ENCODE data around the gene COX14. TPM values are rescaled to one million over a fixed set of nuclear protein-coding genes. Genes with fewer than 3 reads are reported as not detected.
A peak's percentile ranks its signal among the peaks of the same experiment; 100 is the strongest.

COX14 gene
- total RNA-seq, 1 donor from 2014 or later = 49.7 TPM

DNA sequence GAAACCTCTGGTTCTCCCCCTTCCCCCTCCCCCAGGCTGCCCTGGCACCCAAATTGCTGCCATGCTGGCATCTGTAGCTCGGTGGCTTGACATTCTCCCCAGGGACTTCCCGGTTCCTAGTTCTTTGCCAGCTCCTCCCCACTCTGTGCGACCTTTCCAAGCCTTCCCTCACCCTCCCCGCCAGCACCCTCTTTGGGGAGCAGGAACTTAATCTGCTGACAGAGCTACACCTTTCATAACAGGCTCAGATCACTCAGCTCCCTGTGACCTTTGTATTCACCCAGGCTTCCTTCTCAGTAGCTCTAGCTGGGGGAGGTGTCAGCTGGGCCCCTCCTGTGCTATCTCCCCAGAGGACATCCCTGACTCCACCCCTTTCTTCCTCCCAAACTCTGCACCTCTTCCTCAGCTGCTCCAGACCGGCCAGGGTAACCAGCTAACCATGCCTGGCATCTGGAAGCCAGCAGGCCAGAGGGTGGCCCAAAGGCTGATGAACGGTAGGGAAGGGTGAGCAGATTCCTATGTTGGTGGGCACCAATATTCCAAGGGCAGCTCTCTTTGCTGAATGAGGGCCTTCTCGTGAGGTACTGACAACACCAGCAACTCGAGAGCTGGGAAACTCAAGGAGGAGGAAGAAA lies 1.8 kb upstream of the COX14 start:
- H3K27me3 ChIP-seq (ENCODE audit: insufficient read depth, low read length) = no peaks in the 10 kb centered on the region
- no peak for DNase-seq (ENCODE audit: low read depth)
- peaks cover 10% of the 10 kb centered on the region for H3K4me1 ChIP-seq (ENCODE audit: insufficient read depth, low read length)
- Mint-ChIP-seq H3K27me3 (ENCODE audit: low read depth, unreplicated experiment) (peaks cover 6% of the 10 kb centered on the region), H3K4me3 (ENCODE audit: unreplicated experiment) (peak overlapping the region; percentile 34), H3K36me3 (ENCODE audit: low read depth, unreplicated experiment) (peaks cover 9% of the 10 kb centered on the region), H3K27ac (ENCODE audit: unreplicated experiment) (peak overlapping the region; percentile 90), H3K4me1 (ENCODE audit: low read depth, unreplicated experiment) (peaks cover 21% of the 10 kb centered on the region), H3K9me3 (ENCODE audit: unreplicated experiment) (no peaks in the 10 kb centered on the region)
- no peak overlapping the region for H3K4me2 ChIP-seq (ENCODE audit: low read length)
- H3K9me3 ChIP-seq (ENCODE audit: insufficient read depth, low read depth, low read length) = no peaks in the 10 kb centered on the region
- peak overlapping the region; percentile 92 for H2AFZ ChIP-seq (ENCODE audit: low read depth, low read length)
- no peaks in the 10 kb centered on the region for H3K36me3 ChIP-seq (ENCODE audit: insufficient read depth, low read length)
- H3K4me3 ChIP-seq (ENCODE audit: insufficient read depth, low read depth, low read length) = no peak overlapping the region
- no peak overlapping the region for H3K27ac ChIP-seq (ENCODE audit: low read depth, low read length)
- FAIRE-seq = no peak
- TF ChIP-seq, protein P1, sequence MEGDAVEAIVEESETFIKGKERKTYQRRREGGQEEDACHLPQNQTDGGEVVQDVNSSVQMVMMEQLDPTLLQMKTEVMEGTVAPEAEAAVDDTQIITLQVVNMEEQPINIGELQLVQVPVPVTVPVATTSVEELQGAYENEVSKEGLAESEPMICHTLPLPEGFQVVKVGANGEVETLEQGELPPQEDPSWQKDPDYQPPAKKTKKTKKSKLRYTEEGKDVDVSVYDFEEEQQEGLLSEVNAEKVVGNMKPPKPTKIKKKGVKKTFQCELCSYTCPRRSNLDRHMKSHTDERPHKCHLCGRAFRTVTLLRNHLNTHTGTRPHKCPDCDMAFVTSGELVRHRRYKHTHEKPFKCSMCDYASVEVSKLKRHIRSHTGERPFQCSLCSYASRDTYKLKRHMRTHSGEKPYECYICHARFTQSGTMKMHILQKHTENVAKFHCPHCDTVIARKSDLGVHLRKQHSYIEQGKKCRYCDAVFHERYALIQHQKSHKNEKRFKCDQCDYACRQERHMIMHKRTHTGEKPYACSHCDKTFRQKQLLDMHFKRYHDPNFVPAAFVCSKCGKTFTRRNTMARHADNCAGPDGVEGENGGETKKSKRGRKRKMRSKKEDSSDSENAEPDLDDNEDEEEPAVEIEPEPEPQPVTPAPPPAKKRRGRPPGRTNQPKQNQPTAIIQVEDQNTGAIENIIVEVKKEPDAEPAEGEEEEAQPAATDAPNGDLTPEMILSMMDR (IDR thresholded peaks at IDR 0.05; ENCODE audit: insufficient read depth, low read depth, low read length) = no peak
- no peak for TF ChIP-seq EZH2 (IDR thresholded peaks at IDR 0.05; ENCODE audit: insufficient read depth, low read length)
- H3K9ac ChIP-seq (ENCODE audit: low read length) = no peak overlapping the region
- H3K79me2 ChIP-seq (ENCODE audit: insufficient read depth, low read length) = peaks cover 23% of the 10 kb centered on the region
- H4K20me1 ChIP-seq (ENCODE audit: insufficient read depth, low read length) = peaks cover 3% of the 10 kb centered on the region

DNA sequence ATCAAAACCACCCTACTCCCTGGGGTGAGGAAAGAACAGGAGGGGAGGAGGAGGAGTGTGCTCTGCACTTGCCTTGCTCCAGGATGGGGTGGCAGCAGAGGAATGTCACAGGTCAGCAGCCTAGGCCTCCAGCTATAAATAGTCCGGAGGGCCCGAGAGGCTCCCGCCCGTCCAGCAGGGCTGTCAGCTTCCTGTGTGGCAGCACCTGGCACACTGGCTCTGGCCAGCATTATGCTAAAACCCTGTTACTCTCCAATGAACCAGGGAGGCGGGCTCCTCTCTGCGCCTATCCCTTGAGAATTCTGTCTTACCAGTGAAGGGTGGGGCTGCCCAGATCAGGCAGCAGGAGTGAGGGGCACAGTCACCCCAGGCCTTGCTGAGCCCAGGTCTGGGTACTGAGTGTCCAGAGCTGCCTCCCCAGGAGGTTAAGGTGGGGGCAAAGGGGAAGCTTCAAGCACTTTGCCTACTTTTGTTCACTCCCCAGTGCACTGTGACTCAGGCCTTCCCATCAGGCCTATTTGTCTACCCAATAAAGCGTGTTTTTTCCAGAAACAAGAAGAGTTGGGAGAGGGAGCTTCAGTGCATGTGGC lies 1.2 kb upstream of the COX14 start:
- Mint-ChIP-seq H3K27me3 (ENCODE audit: low read depth, unreplicated experiment) (peaks cover 1% of the 10 kb centered on the region), H3K9me3 (ENCODE audit: unreplicated experiment) (no peaks in the 10 kb centered on the region), H3K36me3 (ENCODE audit: low read depth, unreplicated experiment) (peaks cover 12% of the 10 kb centered on the region), H3K4me1 (ENCODE audit: low read depth, unreplicated experiment) (peaks cover 21% of the 10 kb centered on the region), H3K4me3 (ENCODE audit: unreplicated experiment) (peak overlapping the region; percentile 74), H3K27ac (ENCODE audit: unreplicated experiment) (peak overlapping the region; percentile 90)
- DNase-seq (ENCODE audit: low read depth) (no peak), FAIRE-seq (no peak)
- no peak overlapping the region for H3K9ac ChIP-seq (ENCODE audit: low read length)
- peak overlapping the region; percentile 92 for H2AFZ ChIP-seq (ENCODE audit: low read depth, low read length)
- H3K36me3 ChIP-seq (ENCODE audit: insufficient read depth, low read length) = no peaks in the 10 kb centered on the region
- H3K27me3 ChIP-seq (ENCODE audit: insufficient read depth, low read length) = no peaks in the 10 kb centered on the region
- H3K4me2 ChIP-seq (ENCODE audit: low read length) = peak overlapping the region; percentile 84
- H3K79me2 ChIP-seq (ENCODE audit: insufficient read depth, low read length) = peaks cover 29% of the 10 kb centered on the region
- H3K27ac ChIP-seq (ENCODE audit: low read depth, low read length) = no peak overlapping the region
- TF ChIP-seq, protein P1 (IDR thresholded peaks at IDR 0.05; ENCODE audit: insufficient read depth, low read depth, low read length) = no peak
- no peak for TF ChIP-seq EZH2 (IDR thresholded peaks at IDR 0.05; ENCODE audit: insufficient read depth, low read length)
- peaks cover 10% of the 10 kb centered on the region for H3K4me1 ChIP-seq (ENCODE audit: insufficient read depth, low read length)
- H4K20me1 ChIP-seq (ENCODE audit: insufficient read depth, low read length) = peaks cover 3% of the 10 kb centered on the region
- no peaks in the 10 kb centered on the region for H3K9me3 ChIP-seq (ENCODE audit: insufficient read depth, low read depth, low read length)
- no peak overlapping the region for H3K4me3 ChIP-seq (ENCODE audit: insufficient read depth, low read depth, low read length)

DNA sequence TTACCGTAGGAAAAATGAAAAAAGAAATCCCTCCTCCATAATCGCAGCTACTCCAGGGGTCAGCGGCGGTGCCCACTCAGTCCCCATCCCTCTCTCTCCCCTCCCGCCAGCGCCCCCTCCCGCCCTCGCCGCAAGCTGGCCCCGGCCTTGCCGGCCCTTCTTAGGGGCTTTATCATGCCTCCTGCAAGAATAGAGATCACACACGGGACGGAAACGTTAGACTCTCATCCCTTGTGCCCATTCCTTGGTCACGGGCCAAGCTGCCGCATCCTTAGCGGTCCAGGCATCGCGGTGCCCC lies 692 bp upstream of the COX14 start:
- no peak for FAIRE-seq

More for the DNA sequence above, 692 bp upstream of the COX14 start:
- Histone ChIP-seq H3K36me3 (ENCODE audit: insufficient read depth, low read length) (no peaks in the 10 kb centered on the region), H3K4me2 (ENCODE audit: low read length) (peak overlapping the region; percentile 84), H3K9me3 (ENCODE audit: insufficient read depth, low read depth, low read length) (no peaks in the 10 kb centered on the region), H2AFZ (ENCODE audit: low read depth, low read length) (peak overlapping the region; percentile 92), H3K79me2 (ENCODE audit: insufficient read depth, low read length) (peaks cover 32% of the 10 kb centered on the region), H3K4me3 (ENCODE audit: insufficient read depth, low read depth, low read length) (peak overlapping the region; percentile 20), H4K20me1 (ENCODE audit: insufficient read depth, low read length) (peaks cover 5% of the 10 kb centered on the region), H3K27ac (ENCODE audit: low read depth, low read length) (no peak overlapping the region), H3K9ac (ENCODE audit: low read length) (no peak overlapping the region), H3K4me1 (ENCODE audit: insufficient read depth, low read length) (peaks cover 10% of the 10 kb centered on the region), H3K27me3 (ENCODE audit: insufficient read depth, low read length) (no peaks in the 10 kb centered on the region)
- Mint-ChIP-seq H3K27me3 (ENCODE audit: low read depth, unreplicated experiment) (no peaks in the 10 kb centered on the region), H3K27ac (ENCODE audit: unreplicated experiment) (peak overlapping the region; percentile 81), H3K9me3 (ENCODE audit: unreplicated experiment) (no peaks in the 10 kb centered on the region), H3K4me1 (ENCODE audit: low read depth, unreplicated experiment) (peaks cover 21% of the 10 kb centered on the region), H3K36me3 (ENCODE audit: low read depth, unreplicated experiment) (peaks cover 13% of the 10 kb centered on the region), H3K4me3 (ENCODE audit: unreplicated experiment) (peak overlapping the region; percentile 74)
- peak; percentile 3 for DNase-seq (ENCODE audit: low read depth)
- TF ChIP-seq EZH2 (IDR thresholded peaks at IDR 0.05; ENCODE audit: insufficient read depth, low read length) = no peak
- TF ChIP-seq, protein P1 (IDR thresholded peaks at IDR 0.05; ENCODE audit: insufficient read depth, low read depth, low read length) = no peak
